DND-41 (cell line): ENCODE data around the gene OMP.

Experiments used
- EZH2 ChIP-seq: IDR thresholded peaks from 3 replicates; pipeline ENCODE4 v1.6.1; 2012; ENCODE audit warnings: borderline replicate concordance, low read depth, mild to moderate bottlenecking, moderate library complexity, low read length, inconsistent platforms; ENCODE audit not compliant: severe bottlenecking
- TF ChIP-seq, protein P1 (sequence below): IDR thresholded peaks from 2 replicates; pipeline ENCODE4 v1.5.1; 2012; ENCODE audit warnings: borderline replicate concordance, low read length, moderate library complexity, mild to moderate bottlenecking; ENCODE audit not compliant: poor library complexity, severe bottlenecking; ENCODE audit errors: extremely low read depth

GRCh38 chr11:77088236-77089003 is 14.2 kb upstream of the OMP start:
- TF ChIP-seq, protein P1, sequence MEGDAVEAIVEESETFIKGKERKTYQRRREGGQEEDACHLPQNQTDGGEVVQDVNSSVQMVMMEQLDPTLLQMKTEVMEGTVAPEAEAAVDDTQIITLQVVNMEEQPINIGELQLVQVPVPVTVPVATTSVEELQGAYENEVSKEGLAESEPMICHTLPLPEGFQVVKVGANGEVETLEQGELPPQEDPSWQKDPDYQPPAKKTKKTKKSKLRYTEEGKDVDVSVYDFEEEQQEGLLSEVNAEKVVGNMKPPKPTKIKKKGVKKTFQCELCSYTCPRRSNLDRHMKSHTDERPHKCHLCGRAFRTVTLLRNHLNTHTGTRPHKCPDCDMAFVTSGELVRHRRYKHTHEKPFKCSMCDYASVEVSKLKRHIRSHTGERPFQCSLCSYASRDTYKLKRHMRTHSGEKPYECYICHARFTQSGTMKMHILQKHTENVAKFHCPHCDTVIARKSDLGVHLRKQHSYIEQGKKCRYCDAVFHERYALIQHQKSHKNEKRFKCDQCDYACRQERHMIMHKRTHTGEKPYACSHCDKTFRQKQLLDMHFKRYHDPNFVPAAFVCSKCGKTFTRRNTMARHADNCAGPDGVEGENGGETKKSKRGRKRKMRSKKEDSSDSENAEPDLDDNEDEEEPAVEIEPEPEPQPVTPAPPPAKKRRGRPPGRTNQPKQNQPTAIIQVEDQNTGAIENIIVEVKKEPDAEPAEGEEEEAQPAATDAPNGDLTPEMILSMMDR: no peak
- no peak for TF ChIP-seq EZH2
